Dedifferentiated amniotic fluid mesenchymal stem cell (primary cell): ENCODE data around the gene MMRN2.

Experiments used
- DNase-seq: peaks from one replicate; pipeline ENCODE4 v3.0.0-alpha.2; 2016; ENCODE audit errors: extremely low spot score

MMRN2 gene

GRCh38 chr10:86888585-86889381 is 68.6 kb downstream of the MMRN2 start:
- peak; percentile 35 for DNase-seq
